ENCODE results near the gene COG7.

DNA sequence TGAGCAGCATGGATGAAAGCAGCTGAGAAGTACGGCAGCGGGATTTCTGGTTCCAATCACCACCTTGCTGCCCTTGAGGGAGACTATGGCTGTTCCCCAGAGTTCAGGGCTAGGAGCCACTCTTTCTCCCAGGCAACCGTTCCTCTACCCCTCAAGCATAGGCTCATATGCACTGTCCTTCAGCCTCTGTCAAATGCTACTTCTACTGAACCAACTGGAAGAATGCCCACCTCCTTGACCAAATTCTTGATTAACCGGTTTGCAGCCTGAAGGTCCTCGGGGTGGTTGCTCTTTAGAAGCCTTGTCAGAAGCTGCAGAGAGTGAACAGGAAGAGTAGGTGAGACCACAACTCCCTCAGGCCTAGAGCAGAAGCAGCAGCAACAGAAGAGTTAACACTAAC is 33.5 kb upstream of the COG7 start:
- TF ChIP-seq EZH2phosphoT487 (IDR thresholded peaks at IDR 0.05; ENCODE audit: borderline replicate concordance), result no peak
- no peak for TF ChIP-seq CTCF (conservative IDR thresholded peaks at IDR 0.05; ENCODE audit: low read length)

All from Loucy (cell line).